ENCODE results near the gene COL18A1.

The COL18A1 gene

DNA sequence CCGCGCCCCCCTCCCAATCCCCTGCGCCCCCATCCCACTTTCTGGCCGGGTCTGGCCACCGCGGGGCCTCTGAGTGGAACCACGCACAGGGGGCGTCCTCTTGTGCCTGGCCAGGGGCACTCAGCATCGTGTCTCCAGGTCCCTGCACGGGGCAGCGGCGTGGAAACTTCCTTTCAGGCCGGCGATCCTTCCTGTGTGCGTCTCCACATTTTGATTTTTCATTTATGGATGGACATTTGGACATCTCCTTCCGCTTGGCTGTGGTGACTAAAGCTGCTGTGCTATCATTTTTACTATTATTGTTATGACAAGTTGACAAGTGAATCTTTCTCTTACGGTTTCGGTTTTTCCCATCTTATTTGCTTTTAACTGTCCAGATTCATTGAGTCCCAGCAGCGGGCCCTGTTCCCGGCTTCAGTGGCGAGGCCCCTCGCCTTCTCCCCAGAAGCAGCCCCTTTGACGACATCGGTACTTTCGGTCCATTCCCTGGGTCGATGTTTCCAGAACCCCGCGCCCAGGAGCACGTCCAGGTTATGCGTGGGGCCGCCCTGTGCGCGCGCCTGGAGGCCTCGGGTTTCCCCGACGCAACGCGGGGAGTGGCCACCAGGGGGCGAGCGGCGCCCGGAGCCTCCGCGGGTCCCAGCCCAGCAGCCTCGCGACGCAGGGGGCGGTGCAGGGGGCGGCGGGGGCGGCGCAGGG, 149.7 kb downstream of the COL18A1 start:
- in situ Hi-C loops (cut with HindIII; ENCODE audit: low sequenced_read_pairs), result no loop called here
- no peak for DNase-seq (ENCODE audit: low read depth)
- H3K4me3 ChIP-seq (ENCODE audit: low read depth, low read length), result peak overlapping the region; percentile 50
- TF ChIP-seq, protein P1, sequence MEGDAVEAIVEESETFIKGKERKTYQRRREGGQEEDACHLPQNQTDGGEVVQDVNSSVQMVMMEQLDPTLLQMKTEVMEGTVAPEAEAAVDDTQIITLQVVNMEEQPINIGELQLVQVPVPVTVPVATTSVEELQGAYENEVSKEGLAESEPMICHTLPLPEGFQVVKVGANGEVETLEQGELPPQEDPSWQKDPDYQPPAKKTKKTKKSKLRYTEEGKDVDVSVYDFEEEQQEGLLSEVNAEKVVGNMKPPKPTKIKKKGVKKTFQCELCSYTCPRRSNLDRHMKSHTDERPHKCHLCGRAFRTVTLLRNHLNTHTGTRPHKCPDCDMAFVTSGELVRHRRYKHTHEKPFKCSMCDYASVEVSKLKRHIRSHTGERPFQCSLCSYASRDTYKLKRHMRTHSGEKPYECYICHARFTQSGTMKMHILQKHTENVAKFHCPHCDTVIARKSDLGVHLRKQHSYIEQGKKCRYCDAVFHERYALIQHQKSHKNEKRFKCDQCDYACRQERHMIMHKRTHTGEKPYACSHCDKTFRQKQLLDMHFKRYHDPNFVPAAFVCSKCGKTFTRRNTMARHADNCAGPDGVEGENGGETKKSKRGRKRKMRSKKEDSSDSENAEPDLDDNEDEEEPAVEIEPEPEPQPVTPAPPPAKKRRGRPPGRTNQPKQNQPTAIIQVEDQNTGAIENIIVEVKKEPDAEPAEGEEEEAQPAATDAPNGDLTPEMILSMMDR (IDR thresholded peaks at IDR 0.05; ENCODE audit: low read depth, low read length, missing control alignments), result peak; percentile 73

DNA sequence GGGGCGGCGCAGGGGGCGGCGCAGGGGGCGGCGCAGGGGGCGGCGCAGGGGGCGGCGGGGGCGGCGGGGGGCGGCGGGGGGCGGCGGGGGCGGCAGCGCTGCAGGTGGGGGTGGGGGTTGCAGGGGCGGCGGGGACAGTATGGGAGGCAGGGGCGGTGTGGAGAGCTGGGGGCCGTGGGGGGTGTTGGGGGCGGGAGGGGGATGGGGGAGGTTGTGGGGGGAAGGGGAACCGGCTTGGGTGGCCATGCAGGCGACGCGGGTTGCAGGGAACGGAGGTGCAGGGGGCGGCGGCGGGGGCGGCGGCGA, 150.2 kb downstream of the COL18A1 start:
- in situ Hi-C loops (cut with HindIII; ENCODE audit: low sequenced_read_pairs), result no loop called here
- H3K4me3 ChIP-seq (ENCODE audit: low read depth, low read length), result peak overlapping the region; percentile 45
- DNase-seq (ENCODE audit: low read depth), result no peak

GRCh38 chr21:45555557-45556301, 150.8 kb downstream of the COL18A1 start:
- TF ChIP-seq, protein P1 (IDR thresholded peaks at IDR 0.05; ENCODE audit: low read depth, low read length, missing control alignments), result peak; percentile 89
- in situ Hi-C loops (cut with HindIII; ENCODE audit: low sequenced_read_pairs), result no loop called here

More for the DNA sequence above, 150.2 kb downstream of the COL18A1 start:
- TF ChIP-seq, protein P1 (IDR thresholded peaks at IDR 0.05; ENCODE audit: low read depth, low read length, missing control alignments), result no peak

DNA sequence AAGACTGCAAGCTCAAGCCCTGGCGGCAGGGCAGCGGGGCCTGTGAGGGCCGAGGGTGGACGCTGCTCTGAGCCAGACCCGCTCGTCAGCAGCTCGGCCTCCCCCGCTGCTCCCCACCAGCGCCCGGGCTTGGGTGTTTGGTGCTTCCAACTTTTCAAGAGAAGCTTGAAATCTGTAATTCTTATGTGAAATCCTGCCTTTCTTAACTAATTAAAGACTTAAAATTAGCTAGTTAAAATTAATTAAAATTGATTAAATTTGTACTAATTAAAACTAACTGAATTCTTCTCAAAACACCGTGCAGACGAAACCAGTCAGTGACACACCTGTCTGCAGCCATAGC, 151.3 kb downstream of the COL18A1 start:
- peak overlapping the region; percentile 45 for H3K4me3 ChIP-seq (ENCODE audit: low read depth, low read length)
- in situ Hi-C loops (cut with HindIII; ENCODE audit: low sequenced_read_pairs), result no loop called here
- DNase-seq (ENCODE audit: low read depth), result no peak
- TF ChIP-seq, protein P1 (IDR thresholded peaks at IDR 0.05; ENCODE audit: low read depth, low read length, missing control alignments), result peak; percentile 0

More at GRCh38 chr21:45555557-45556301, 150.8 kb downstream of the COL18A1 start:
- DNase-seq (ENCODE audit: low read depth), result peak; percentile 79
- peak overlapping the region; percentile 45 for H3K4me3 ChIP-seq (ENCODE audit: low read depth, low read length)

GRCh38 chr21:45556645-45557615, 152.0 kb downstream of the COL18A1 start:
- no peak for DNase-seq (ENCODE audit: low read depth)
- TF ChIP-seq, protein P1 (IDR thresholded peaks at IDR 0.05; ENCODE audit: low read depth, low read length, missing control alignments), result no peak
- H3K4me3 ChIP-seq (ENCODE audit: low read depth, low read length), result no peak overlapping the region
- in situ Hi-C loops (cut with HindIII; ENCODE audit: low sequenced_read_pairs), result no loop called here

DNA sequence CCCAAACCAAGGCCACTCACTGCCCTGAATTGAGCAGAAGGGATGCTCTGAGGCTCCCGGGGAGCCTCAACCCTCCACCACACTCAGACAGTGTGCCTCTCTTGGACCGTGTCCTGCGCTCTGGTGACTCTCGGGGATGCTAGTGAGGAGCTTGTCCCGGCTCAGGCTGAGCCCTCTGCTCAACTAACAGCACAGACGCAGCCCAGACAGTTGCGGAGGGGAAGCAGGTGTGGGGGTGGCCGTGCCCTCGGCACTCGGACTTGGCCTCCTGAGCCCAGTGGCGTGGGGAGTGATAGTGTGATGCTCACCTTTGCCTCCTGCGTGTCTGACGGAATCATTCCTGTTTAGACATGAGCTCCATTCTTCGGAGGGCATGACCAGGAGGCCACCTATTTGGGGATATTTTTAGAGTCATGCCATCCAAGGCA, 152.7 kb downstream of the COL18A1 start:
- TF ChIP-seq, protein P1 (IDR thresholded peaks at IDR 0.05; ENCODE audit: low read depth, low read length, missing control alignments), result no peak
- H3K4me3 ChIP-seq (ENCODE audit: low read depth, low read length), result no peak overlapping the region
- no peak for DNase-seq (ENCODE audit: low read depth)
- in situ Hi-C loops (cut with HindIII; ENCODE audit: low sequenced_read_pairs), result no loop called here

Data from astrocyte of the cerebellum (primary cell).